ENCODE measurements around the gene STC2.

- no peak for TF ChIP-seq POLR2A (IDR thresholded peaks at IDR 0.05; ENCODE audit: low read depth)
- TF ChIP-seq CTCF (IDR thresholded peaks at IDR 0.05): no peak
- no peak for TF ChIP-seq POLR2AphosphoS5 (IDR thresholded peaks at IDR 0.05)
Measured at GRCh38 chr5:173308226-173308625, 20.0 kb downstream of the STC2 start.

Measured in esophagus muscularis mucosa (tissue), 3 donors.